Activated CD8-positive, alpha-beta memory T cell treated with anti-CD3 and anti-CD28 coated beads, Interleukin-2, amount 50 U/mL, for 24 hours (primary cell): ENCODE measurements around the gene SH3PXD2A.

Source experiments
- DNase-seq: peaks from one replicate; pipeline ENCODE4 v3.0.0-alpha.2; 2020; ENCODE audit errors: extremely low read depth

SH3PXD2A gene

GRCh38 chr10:103879409-103879808 lies 24.0 kb upstream of the SH3PXD2A start:
- DNase-seq: no peak

GRCh38 chr10:103877861-103878260 lies 22.5 kb upstream of the SH3PXD2A start:
- DNase-seq: no peak

- DNase-seq: no peak
These were observed 20.8 kb upstream of the SH3PXD2A start for GRCh38 chr10:103876155-103876554.

- DNase-seq: no peak
These were observed 19.4 kb upstream of the SH3PXD2A start for GRCh38 chr10:103874730-103875129.

GRCh38 chr10:103872137-103872931 lies 17.0 kb upstream of the SH3PXD2A start:
- no peak for DNase-seq

GRCh38 chr10:103871006-103871405 lies 15.6 kb upstream of the SH3PXD2A start:
- no peak for DNase-seq

GRCh38 chr10:103870516-103870915 lies 15.1 kb upstream of the SH3PXD2A start:
- DNase-seq: no peak

- no peak for DNase-seq
These were observed 14.0 kb upstream of the SH3PXD2A start for GRCh38 chr10:103869336-103869735.

GRCh38 chr10:103868200-103868599 lies 12.8 kb upstream of the SH3PXD2A start:
- DNase-seq: no peak

GRCh38 chr10:103861505-103861904 lies 6.1 kb upstream of the SH3PXD2A start:
- no peak for DNase-seq

GRCh38 chr10:103859161-103860086 lies 4.0 kb upstream of the SH3PXD2A start:
- peak; percentile 14 for DNase-seq

- DNase-seq: no peak
These were observed 3.0 kb upstream of the SH3PXD2A start for GRCh38 chr10:103858360-103858759.

- DNase-seq: no peak
These were observed 1.4 kb upstream of the SH3PXD2A start for GRCh38 chr10:103856797-103857170.

- no peak for DNase-seq
These were observed 748 bp upstream of the SH3PXD2A start for GRCh38 chr10:103855852-103856796.

- no peak for DNase-seq
These were observed 537 bp downstream of the SH3PXD2A start for GRCh38 chr10:103854686-103855391.

GRCh38 chr10:103854265-103854685 lies 1.1 kb downstream of the SH3PXD2A start:
- DNase-seq: no peak

- no peak for DNase-seq
These were observed 1.7 kb downstream of the SH3PXD2A start for GRCh38 chr10:103853428-103854264.

- no peak for DNase-seq
These were observed 2.5 kb downstream of the SH3PXD2A start for GRCh38 chr10:103852856-103853255.

GRCh38 chr10:103852189-103852711 lies 3.1 kb downstream of the SH3PXD2A start:
- DNase-seq: no peak

- DNase-seq: no peak
These were observed 4.1 kb downstream of the SH3PXD2A start for GRCh38 chr10:103851261-103851660.
